D721Med (cell line): ENCODE results near the gene IGFL1.
"Not testable (repeated sequence)": the region's sequence is repeated elsewhere in the genome, so short reads cannot be mapped to it uniquely, and the experiment has no call there.

ENCODE experiments used
- DNase-seq: peaks from one replicate; pipeline ENCODE4 v3.0.0; 2011; ENCODE audit warnings: low spot score; ENCODE audit not compliant: insufficient read length
- FAIRE-seq: peaks from 2 replicates; lab custom pipeline; 2011; peaks lifted over from hg19 to GRCh38; lab: Jason Lieb, UNC
- TF ChIP-seq, protein P1 (sequence below): IDR thresholded peaks from 2 replicates; pipeline ENCODE4 v1.5.1; 2012; ENCODE audit warnings: mild to moderate bottlenecking, control low read depth; ENCODE audit not compliant: insufficient read depth; ENCODE audit errors: missing control alignments

The IGFL1 gene

DNA sequence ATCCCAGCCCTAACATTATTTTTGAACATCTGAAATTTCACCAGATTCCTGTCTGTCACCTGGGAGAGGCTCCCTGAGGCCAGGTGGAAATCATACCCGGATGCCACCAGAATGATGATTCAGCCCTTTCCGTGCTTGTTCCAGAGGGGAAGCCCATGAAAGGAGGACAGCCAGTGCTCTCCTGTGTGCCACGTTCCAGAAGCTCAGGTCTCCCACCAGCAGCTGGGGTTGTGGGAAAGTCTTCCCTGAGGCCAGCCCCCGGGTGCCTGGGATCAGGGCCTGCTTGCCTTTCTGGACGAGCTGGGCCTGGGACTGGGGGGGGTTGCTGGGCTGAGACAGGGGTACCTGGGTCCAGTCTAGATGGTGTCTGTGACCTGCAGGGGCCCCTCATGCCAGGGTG is 25.5 kb upstream of the IGFL1 start:
- DNase-seq (no peak), FAIRE-seq (no peak)
- TF ChIP-seq, protein P1, sequence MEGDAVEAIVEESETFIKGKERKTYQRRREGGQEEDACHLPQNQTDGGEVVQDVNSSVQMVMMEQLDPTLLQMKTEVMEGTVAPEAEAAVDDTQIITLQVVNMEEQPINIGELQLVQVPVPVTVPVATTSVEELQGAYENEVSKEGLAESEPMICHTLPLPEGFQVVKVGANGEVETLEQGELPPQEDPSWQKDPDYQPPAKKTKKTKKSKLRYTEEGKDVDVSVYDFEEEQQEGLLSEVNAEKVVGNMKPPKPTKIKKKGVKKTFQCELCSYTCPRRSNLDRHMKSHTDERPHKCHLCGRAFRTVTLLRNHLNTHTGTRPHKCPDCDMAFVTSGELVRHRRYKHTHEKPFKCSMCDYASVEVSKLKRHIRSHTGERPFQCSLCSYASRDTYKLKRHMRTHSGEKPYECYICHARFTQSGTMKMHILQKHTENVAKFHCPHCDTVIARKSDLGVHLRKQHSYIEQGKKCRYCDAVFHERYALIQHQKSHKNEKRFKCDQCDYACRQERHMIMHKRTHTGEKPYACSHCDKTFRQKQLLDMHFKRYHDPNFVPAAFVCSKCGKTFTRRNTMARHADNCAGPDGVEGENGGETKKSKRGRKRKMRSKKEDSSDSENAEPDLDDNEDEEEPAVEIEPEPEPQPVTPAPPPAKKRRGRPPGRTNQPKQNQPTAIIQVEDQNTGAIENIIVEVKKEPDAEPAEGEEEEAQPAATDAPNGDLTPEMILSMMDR: no peak

DNA sequence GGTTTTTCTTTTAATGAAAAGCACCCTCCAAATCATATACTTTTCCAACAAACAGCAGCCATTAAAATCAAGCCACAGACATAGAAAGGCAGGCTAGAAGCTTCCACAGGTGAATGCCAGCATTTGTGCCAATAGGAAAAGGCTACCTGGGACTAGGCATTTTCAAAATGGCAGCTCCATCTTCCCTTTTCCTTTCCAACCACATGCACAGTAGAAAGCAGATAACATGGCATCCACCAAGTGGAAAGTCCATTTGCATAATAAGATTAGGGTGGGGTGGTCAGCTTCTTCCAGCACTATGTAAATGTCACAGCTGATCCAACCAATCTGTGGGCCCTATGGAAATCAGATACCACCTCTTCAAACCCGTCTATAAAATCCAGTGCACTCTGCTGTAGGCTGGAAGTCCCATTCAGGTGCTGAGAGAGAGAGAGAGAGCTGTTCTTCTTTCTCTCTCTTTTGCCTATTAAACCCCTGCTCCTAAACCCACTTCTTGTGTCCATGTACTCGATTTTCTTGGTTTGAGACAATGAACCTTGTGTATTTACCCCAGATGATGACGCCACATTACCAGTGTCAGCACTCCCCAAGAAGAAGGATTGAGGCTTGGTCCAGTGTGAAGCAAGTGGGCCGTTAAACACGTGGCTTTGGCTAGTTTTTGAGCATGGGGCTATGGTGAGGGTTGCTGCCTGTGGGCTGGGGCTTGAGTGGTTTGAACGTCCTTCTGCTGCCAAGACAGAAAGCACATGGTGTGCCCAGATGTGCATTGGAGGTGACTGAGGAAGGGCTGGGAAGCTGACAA is 24.2 kb upstream of the IGFL1 start:
- TF ChIP-seq, protein P1: no peak
- DNase-seq: no peak
- no peak for FAIRE-seq

DNA sequence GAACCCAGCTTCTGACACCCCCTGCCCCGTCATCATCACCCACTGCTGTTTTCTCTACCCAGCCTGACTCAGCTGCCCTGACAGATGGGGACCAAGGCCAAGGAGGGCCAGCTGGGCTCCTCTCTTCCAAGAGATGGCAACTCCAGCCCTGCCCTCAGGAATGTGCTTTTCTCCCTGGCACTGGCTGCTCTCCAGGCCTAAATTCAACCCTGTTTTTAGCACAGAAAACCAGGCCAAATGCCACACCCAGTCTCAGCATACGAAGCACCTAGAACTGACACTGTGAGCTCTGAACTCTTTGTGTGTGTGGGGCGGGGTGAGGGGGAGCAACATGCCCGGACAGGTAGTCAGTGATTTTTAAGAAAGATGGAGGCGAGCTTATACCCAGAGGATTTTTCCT is 23.4 kb upstream of the IGFL1 start:
- FAIRE-seq (no peak), DNase-seq (no peak)
- TF ChIP-seq, protein P1: no peak

GRCh38 chr19:46206682-46207081 is 22.9 kb upstream of the IGFL1 start:
- TF ChIP-seq, protein P1: no peak
- no peak for FAIRE-seq

DNA sequence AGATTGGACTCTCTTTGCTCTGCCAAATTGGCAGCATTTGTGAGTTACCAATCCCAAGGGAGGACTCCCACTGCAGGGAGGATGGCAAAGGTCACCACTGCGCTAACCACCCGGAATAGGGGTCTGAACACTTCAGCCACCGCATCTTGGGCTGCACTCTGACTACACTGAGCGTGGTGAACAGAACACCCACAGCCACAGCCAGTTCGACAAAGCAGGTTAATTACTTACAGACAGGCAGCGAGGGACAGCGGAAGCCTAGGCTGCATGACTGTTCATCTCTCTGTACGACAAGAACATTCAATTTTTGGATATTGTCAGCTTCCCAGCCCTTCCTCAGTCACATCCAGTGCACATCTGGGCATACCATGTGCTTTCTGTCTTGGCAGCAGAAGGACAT is 21.7 kb upstream of the IGFL1 start:
- not testable (repeated sequence) for DNase-seq, FAIRE-seq

More at GRCh38 chr19:46206682-46207081, 22.9 kb upstream of the IGFL1 start:
- DNase-seq: no peak

DNA sequence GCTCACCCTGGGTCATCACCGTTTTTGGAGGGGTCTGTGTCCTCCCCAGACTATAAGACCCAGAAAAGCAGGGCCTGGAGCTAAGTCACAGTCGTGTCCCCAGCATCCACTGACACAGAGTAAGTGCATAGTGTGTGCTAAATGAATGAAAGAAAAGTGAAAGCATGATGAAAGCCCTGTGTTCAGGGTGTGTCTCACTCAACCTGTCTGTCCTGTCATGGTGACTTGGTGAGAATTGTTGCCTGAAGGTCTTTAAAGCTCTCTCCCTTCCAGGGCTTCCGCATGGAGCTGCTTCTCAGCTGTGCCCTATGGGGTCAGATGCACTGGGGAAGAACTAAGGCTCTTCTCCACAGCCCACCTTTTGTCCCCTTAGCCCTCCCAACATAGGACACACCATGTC is 20.5 kb upstream of the IGFL1 start:
- TF ChIP-seq, protein P1: no peak
- no peak for FAIRE-seq
- DNase-seq: no peak

- FAIRE-seq (no peak), DNase-seq (no peak)
- TF ChIP-seq, protein P1: no peak
These were observed 20.1 kb upstream of the IGFL1 start for GRCh38 chr19:46209472-46209871.
